Glomerular visceral epithelial cell (primary cell): ENCODE measurements around the gene CEP162.
A peak's percentile ranks its signal among the peaks of the same experiment; 100 is the strongest.
"Not testable (repeated sequence)": the region's sequence is repeated elsewhere in the genome, so short reads cannot be mapped to it uniquely, and the experiment has no call there.

ENCODE experiments used
- DNase-seq: peaks from one replicate; pipeline ENCODE4 v3.0.0-alpha.2; 2016; ENCODE audit errors: extremely low spot score

Gene CEP162

DNA sequence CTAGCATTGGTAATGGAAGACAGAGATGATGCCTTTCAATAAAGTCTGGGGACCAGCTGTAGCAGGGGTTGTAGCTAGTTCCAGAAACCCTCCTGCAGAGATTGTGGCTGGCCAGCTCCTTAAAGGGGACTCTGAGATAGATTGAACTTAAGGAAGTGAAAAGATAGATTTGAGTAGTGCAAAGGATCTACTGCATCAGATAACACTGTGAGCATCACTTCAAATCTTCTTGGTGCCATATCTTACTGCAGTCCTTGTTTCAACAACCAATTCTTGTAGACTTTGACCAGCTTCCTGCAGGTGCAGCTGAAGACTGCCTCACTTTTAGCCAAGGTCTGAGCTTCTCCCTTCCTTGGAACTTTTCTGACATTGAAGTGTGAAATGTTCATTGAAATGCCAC lies 14.8 kb upstream of the CEP162 start:
- DNase-seq, result no peak

DNA sequence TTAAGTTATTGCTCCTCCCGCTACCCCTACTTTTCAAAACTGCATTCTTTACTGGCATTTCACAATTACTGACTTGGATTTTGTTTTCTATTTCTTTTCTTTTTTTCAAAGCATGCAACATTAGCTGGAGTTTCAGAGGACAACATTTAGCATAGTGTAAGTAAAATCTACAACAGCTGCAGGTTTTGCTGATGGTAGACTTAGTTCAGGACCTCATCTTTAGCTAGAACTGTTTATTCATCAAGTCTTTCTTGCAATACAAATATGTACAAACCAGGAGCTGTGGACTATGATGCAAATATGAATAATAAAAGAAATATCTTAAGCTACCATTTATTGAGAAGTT lies 728 bp upstream of the CEP162 start:
- no peak for DNase-seq

DNA sequence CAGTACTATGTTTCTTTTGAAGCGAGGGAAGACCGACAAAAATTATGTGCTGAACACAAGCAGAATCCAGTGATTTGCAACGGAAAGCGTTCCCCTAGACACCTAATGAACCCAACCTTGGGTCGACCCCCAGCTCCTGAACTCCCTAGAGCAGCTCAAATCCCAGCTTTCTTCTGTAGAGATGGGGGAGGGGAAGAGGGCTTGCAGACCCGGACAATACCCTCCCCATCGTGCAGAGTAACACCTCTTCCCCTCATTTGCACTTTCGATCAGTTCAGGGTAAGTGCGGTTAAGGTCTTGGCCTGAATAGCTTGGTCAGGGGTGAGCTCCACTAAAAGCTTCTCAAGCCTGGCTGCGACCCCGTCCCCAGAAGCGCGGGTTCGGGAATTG lies 404 bp downstream of the CEP162 start:
- DNase-seq, result no peak

DNA sequence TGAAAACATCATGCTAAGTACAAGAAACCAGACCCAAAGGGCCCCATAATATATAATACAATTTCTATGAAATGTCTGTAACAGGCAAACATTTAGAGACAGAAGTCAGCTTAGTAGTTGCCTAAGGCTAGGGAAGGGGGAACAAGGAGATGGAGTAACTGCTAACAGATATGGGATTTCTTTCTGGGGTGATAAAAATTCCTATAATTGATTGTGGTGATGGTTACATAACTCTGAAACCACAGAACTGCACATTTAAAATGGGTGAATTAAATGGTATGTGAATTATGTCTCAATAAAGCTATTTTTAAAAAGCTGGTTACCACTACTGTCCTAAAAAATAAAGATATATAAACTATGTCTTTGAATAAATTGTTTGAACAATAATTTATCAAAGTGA lies 3.2 kb downstream of the CEP162 start:
- no peak for DNase-seq

GRCh38 chr6:84223608-84224007 lies 3.8 kb downstream of the CEP162 start:
- not testable (repeated sequence) for DNase-seq

DNA sequence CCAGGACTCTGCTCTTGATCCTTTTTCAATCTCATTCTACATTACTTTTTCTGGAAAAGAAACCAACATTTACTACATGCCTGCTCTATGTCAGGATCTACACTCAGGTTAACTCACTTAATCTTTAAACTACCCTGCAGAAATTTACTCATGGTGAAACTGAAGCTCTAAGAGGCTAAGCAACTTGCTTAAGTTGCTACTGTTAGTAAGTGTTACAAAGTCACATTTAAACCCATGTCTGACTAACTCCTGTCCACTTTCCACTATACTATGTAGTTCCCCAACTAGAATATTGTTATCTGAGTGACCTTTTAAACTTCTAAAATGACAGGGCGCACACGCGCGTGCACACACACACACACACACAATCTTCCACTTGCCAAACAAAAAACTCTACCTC lies 5.0 kb downstream of the CEP162 start:
- no peak for DNase-seq

GRCh38 chr6:84220809-84221409 lies 6.5 kb downstream of the CEP162 start:
- peak; percentile 20 for DNase-seq

- DNase-seq, result no peak
Measured at GRCh38 chr6:84218091-84218490, 9.4 kb downstream of the CEP162 start.

DNA sequence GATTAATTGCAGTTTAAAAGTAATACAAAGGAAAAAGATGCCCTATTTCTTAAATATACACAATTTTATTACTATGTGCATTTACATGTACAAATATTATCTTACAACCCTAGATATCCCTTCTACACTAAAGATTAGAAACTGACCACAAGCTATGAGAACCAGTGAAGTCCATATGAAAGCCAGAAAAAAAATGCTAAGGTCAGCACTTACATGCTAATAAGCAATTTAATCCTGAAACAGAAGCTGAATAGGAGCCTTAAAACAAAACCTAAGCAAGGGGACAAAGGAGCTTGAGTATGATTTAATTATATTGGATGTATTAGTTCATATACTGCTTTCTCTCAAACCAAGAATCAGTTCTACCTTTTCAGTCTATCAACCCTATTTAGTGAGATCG lies 14.2 kb downstream of the CEP162 start:
- no peak for DNase-seq

GRCh38 chr6:84204011-84204410 lies 23.4 kb downstream of the CEP162 start:
- no peak for DNase-seq

- not testable (repeated sequence) for DNase-seq
Measured at GRCh38 chr6:84199987-84200386, 27.5 kb downstream of the CEP162 start.

GRCh38 chr6:84197708-84198107 lies 29.7 kb downstream of the CEP162 start:
- no peak for DNase-seq

GRCh38 chr6:84193114-84193708 lies 34.2 kb downstream of the CEP162 start:
- DNase-seq, result peak; percentile 54

- no peak for DNase-seq
Measured at GRCh38 chr6:84191802-84192201, 35.6 kb downstream of the CEP162 start.

DNA sequence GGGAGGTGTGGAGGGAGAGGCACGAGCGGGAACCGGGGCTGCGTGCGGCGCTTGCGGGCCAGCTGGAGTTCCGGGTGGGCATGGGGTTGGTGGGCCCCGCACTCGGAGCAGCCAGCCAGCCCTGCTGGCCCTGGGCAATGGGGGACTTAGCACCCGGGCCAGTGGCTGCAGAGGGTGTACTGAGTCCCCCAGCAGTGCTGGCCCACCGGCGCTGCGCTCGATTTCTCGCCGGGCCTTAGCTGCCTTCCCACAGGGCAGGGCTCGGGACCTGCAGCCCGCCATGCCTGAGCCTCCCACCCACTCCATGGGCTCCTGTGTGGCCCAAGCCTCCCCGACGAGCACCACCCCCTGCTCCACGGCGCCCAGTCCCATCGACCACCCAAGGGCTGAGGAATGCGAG lies 38.1 kb downstream of the CEP162 start:
- not testable (repeated sequence) for DNase-seq

- no peak for DNase-seq
Measured at GRCh38 chr6:84183430-84183829, 44.0 kb downstream of the CEP162 start.

DNA sequence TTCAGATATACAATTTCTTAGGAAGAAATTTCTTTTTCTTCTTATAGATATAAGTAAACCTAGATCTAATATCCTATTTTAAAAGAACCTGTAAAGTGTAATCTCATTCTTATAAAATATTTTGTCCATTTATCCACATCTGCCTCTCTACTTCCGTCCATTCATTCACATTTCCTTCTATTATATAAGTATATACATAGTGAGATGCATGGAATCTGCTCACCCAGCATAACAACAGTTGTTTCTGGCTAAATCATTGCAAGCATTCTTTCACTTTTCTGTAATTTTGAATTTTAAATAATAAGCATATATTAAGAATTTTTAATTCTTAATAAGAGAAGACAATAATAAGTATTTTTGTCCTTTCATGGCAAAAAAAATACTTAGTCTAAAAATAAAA lies 45.4 kb downstream of the CEP162 start:
- DNase-seq, result no peak

- no peak for DNase-seq
Measured at GRCh38 chr6:84177241-84177640, 50.2 kb downstream of the CEP162 start.

- no peak for DNase-seq
Measured at GRCh38 chr6:84172574-84172973, 54.9 kb downstream of the CEP162 start.

- DNase-seq, result no peak
Measured at GRCh38 chr6:84172080-84172479, 55.4 kb downstream of the CEP162 start.

- no peak for DNase-seq
Measured at GRCh38 chr6:84167457-84167856, 60.0 kb downstream of the CEP162 start.

- DNase-seq, result no peak
Measured at GRCh38 chr6:84166395-84166794, 61.0 kb downstream of the CEP162 start.

- DNase-seq, result not testable (repeated sequence)
Measured at GRCh38 chr6:84164328-84164727, 63.1 kb downstream of the CEP162 start.

- no peak for DNase-seq
Measured at GRCh38 chr6:84161190-84161589, 66.3 kb downstream of the CEP162 start.
